ENCODE results near the gene SIX3.

The SIX3 gene

GRCh38 chr2:44930274-44931197 lies 11.0 kb upstream of the SIX3 start:
- in situ Hi-C loops (cut with MboI; ENCODE audit: low sequenced_read_pairs), result no loop called here

DNA sequence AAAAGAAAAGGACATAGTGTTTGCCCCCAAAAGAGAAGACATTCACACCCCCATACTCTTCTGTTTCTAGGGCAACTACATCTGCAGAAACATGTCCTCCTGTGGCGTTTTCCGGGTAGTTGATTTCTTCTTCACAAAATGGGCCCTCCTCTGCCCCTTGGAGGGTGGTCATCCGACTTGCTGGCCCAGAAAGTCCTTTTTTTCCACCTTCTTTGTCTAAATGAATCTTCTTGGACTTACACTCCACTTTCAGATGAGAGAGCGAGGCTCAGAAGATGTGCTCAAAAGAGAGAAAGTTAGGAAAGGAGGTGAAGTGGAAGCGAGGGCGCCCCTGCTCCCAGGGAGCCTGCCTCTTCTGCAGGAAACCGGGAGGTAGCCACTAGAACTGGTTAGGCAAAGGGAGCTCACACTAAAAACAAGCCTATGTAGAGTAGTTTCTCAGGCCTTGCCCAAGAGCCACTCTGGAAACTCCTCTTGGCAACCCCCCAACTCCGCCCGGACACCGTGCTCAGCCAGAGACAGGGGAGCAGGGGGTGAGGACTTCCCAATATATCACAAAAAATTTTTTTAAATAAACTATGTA lies 10.2 kb upstream of the SIX3 start:
- in situ Hi-C loops (cut with MboI; ENCODE audit: low sequenced_read_pairs), result no loop called here

- in situ Hi-C loops (cut with MboI; ENCODE audit: low sequenced_read_pairs), result no loop called here
These were observed 9.4 kb upstream of the SIX3 start for GRCh38 chr2:44932079-44932478.

- in situ Hi-C loops (cut with MboI; ENCODE audit: low sequenced_read_pairs), result no loop called here
These were observed 8.7 kb upstream of the SIX3 start for GRCh38 chr2:44932564-44933392.

DNA sequence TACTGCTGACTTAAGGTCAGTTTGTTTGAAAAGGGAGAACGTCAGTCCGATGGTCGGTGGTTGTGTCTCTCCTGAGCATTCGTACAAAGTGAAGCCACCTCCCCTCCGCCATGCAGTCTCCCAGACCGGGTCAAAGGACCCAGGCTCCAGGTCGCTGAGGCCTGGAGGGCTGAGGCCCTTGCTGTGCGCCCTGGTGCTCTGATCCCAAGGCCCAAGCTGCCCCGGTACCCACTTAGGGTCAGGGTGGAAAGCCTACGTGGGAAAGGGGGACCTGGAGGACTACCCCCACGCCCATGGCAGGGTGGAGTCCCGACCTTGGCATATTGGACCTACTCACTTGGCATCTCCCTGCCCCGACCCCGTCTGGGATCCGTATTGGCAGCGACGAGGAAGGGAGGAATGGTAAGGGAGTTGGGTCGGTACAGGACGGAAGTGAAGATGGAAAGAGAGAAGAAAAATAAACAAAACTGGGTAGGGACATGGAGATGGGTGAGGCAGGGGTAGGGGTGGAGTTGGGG lies 8.0 kb upstream of the SIX3 start:
- in situ Hi-C loops (cut with MboI; ENCODE audit: low sequenced_read_pairs), result no loop called here

GRCh38 chr2:44934038-44934982 lies 7.2 kb upstream of the SIX3 start:
- in situ Hi-C loops (cut with MboI; ENCODE audit: low sequenced_read_pairs), result no loop called here

GRCh38 chr2:44934983-44935728 lies 6.3 kb upstream of the SIX3 start:
- in situ Hi-C loops (cut with MboI; ENCODE audit: low sequenced_read_pairs), result no loop called here

DNA sequence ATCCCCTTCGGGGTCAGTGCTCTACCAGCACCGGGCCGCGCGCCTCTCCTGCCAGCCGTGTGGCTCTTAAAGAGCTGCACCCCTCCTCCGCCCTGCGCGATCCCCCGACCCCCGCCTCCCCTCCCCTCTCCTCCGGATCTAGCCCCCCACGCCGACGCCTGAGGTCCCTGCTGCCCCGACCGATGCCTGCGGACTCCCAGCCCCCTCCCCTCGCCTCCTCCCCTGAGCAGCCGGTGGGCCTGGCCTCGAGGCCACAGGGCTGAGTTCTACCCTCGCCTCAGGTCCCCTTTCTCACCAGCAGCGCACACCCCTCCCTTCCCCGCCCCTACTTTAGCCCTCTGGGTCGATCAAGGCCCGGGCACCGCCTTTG lies 5.8 kb upstream of the SIX3 start:
- in situ Hi-C loops (cut with MboI; ENCODE audit: low sequenced_read_pairs), result no loop called here

- in situ Hi-C loops (cut with MboI; ENCODE audit: low sequenced_read_pairs), result no loop called here
These were observed 5.2 kb upstream of the SIX3 start for GRCh38 chr2:44936275-44936674.

DNA sequence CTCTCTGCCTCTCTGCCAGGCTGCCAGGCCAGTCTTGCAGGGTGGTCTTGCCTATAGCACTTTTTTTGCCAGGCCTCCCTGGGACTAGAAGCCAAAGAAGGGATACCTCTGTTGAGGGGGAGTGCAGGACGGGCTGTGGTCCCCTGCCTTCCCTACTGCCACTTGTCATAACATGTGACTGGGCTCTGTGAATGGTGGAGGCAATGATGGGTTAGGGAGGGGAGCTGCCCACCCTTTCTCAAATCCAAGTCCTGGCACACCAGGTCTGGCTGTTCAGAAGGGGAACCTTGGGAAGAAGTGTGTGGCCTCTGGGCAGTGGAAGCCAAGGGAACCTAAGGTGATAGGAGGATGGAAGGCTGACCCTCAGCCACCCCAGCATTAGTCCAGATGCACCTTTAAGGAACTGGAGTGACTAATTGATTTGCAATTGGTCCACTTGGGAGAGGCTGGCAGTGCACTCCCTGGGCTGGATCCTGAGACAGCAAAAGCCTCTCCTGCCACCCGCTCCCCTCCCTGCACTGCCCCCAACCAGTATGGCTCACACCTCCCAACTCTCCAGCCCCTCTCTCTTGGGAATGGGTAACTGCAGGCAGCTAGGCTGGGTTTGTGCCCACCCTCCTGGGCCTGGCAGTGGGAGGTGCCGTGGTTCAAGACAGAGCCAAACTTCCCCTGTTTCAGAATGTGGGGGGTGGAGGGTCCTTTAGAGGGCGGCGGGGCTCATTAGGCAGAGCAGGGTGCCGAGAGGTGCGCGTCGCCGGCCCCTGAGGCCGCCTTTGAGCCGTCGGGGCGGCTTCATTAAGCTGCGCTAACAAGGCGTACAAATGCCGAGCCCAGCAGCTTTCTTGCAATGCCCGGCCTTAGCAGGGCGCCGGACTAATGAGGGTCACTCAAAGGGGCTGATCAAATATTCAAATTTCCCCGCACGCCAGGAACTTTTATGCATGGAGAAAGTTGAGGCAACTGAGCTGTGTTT lies 4.5 kb upstream of the SIX3 start:
- in situ Hi-C loops (cut with MboI; ENCODE audit: low sequenced_read_pairs), result no loop called here

DNA sequence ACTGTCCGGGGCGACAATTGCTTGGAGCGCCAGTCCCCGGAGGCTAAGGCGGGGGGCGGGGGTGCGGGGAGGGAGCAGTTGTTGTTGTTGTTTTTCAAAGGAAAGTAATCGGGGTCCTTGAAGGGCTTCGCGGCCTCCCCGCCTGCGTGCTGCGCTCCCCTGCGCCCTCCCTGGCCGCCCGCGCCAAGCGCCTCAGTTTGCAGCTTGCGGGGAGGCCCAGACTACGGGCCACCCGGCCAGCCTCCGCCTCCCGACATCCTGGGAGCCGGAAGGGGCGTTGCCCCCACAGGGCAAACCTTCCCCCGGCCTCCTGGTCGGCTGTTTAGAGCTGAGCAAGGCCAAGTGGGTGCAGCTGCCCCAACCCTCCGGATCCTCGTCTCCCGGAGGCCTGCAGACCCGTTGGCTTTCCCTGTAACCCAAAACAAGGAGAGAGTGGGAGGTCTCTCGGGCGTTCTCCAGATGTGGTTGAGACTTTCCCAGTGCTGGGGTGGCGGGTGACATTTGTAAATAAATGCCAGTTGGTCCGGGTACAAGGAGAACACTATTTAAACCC lies 3.7 kb upstream of the SIX3 start:
- in situ Hi-C loops (cut with MboI; ENCODE audit: low sequenced_read_pairs), result no loop called here

GRCh38 chr2:44938287-44939105 lies 3.0 kb upstream of the SIX3 start:
- in situ Hi-C loops (cut with MboI; ENCODE audit: low sequenced_read_pairs), result no loop called here

DNA sequence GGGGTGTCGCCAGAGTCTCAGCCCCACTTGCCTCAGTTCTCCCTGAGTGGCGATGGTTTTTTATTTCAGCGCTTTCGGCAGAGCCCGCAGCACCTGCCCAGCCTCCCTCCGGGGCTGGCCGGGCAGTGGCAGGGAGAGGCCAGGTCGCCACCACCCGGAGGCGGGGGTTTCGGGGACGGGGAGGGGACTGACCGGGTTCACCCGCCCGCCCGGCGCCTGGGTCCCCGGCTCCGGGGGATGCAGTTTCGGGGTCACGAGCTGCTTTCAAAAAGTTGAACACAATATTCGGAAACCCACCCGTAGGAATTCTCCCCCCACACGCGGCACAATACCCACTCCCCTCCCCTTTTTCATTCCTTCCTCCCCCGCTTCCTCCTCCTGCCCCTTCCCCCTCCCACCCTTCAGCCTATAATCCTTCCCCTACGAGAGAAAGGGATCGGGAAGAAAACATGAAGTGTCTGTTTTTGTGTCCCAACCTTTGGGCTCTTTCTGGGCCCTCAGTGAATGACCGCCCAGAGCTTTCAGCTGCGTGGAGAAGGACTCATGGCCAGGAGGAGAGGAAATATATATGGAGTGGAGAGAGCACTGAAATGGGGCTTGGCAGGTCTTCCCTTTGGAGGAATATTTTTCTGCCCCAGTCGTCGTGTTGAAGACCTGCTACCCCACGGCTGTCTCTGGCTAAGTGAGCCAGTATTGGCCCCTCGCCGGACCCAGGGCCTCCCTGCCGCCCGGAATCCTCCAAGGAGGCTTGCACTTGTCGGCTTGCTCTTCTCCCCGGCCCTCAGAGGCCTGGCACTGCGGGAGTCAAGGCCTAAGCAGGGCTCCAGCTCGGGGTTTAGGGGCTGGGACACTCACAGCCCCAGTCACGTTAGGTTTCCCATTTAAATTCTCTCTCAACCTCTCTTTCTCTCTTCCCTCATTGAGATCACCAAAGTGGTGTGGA lies 2.1 kb upstream of the SIX3 start:
- in situ Hi-C loops (cut with MboI; ENCODE audit: low sequenced_read_pairs), result no loop called here

DNA sequence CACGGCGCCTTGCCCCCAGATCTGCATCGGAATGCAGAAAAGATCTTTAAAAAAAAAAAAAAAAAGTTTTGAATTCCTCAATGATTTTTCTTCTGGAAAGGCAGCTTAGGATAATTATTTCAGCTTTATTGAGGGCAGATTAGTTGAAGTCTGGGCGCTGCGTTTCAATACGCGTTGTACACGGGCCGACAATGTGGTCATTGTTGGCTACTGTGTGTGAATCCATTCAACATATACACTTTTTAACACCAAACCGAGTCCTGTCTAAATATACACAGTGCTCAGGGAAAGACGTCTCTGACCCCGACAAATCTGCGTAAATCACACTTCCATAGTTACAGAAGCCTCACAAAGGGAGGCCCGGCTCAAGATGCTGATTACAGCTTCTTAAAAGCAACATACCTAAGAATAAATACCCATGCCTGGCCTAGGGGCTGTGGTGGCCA lies 1.4 kb upstream of the SIX3 start:
- in situ Hi-C loops (cut with MboI; ENCODE audit: low sequenced_read_pairs), result no loop called here

- in situ Hi-C loops (cut with MboI; ENCODE audit: low sequenced_read_pairs), result no loop called here
These were observed 604 bp upstream of the SIX3 start for GRCh38 chr2:44940732-44941464.

Measured in hTERT RPE-1 (cell line).